Spleen (tissue), 11 donors: ENCODE measurements around the gene CCDC102A. TPM values are rescaled to one million over a fixed set of nuclear protein-coding genes. Genes with fewer than 3 reads are reported as not detected.
"Not testable (repeated sequence)": the region's sequence is repeated elsewhere in the genome, so short reads cannot be mapped to it uniquely, and the experiment has no call there.

Source experiments
- DNase-seq: peaks from one replicate; pipeline ENCODE4 v3.0.0-alpha.2; 2020
- H3K27ac ChIP-seq, 8 donors: fragments of 200-600 bp; sonication (generic) in 7 of 8; 1 replicate in 4 of 8; 2 replicates in 4 of 8; pipeline versions ENCODE4 v1.5.0 to v1.8.0; 2016 to 2021; ENCODE audit warnings: inconsistent platforms in 4 of 8, mild to moderate bottlenecking in 4 of 8, moderate library complexity in 1 of 8
- H3K27me3 ChIP-seq, 7 donors: fragments of 200-600 bp; sonication (generic) in 6 of 7; replicated peaks in 1 of 7; 1 replicate in 4 of 7; 2 replicates in 3 of 7; pipeline versions ENCODE4 v1.5.0 to v1.8.0; 2016 to 2021; ENCODE audit warnings: inconsistent platforms in 3 of 7, mild to moderate bottlenecking in 1 of 7
- H3K36me3 ChIP-seq, 6 donors: fragments of 200-600 bp; sonication (generic) in 5 of 6; 1 replicate in 4 of 6; 2 replicates in 2 of 6; pipeline versions ENCODE4 v1.5.0 to v1.8.0; 2016 to 2021; ENCODE audit warnings: inconsistent platforms in 2 of 6
- H3K4me1 ChIP-seq, 6 donors: fragments of 200-600 bp; sonication (generic) in 5 of 6; 1 replicate in 3 of 6; 2 replicates in 3 of 6; pipeline versions ENCODE4 v1.5.0 to v1.8.0; 2016 to 2021; ENCODE audit warnings: inconsistent platforms in 3 of 6
- H3K4me3 ChIP-seq, 8 donors: fragments of 200-600 bp; sonication (generic) in 7 of 8; 1 replicate in 4 of 8; 2 replicates in 4 of 8; pipeline versions ENCODE4 v1.5.0 to v1.8.0; 2016 to 2021; ENCODE audit warnings: inconsistent platforms in 4 of 8, mild to moderate bottlenecking in 4 of 8, moderate library complexity in 2 of 8
- H3K9me3 ChIP-seq, 8 donors: fragments of 200-600 bp; sonication (generic) in 7 of 8; 1 replicate in 4 of 8; 2 replicates in 4 of 8; pipeline versions ENCODE4 v1.5.0 to v1.8.0; 2016 to 2021; ENCODE audit warnings: inconsistent platforms in 4 of 8
- POLR2A ChIP-seq, 3 donors: fragments of 450-650 bp; IDR thresholded peaks; one replicate each; pipeline ENCODE4 v1.5.1; 2017; ENCODE audit warnings: antibody characterized with exemption in 3 of 3, mild to moderate bottlenecking in 1 of 3
- POLR2AphosphoS5 ChIP-seq, 3 donors: sonication (generic); formaldehyde crosslinking; IDR thresholded peaks; one replicate each; pipeline ENCODE4 v1.5.1; 2017; ENCODE audit warnings: antibody characterized with exemption in 3 of 3
- WGBS, 5 donors: extraction: QIAGEN DNeasy Blood & Tissue Kit in 3 of 5; methylation state at CpG; one replicate each; pipeline versions ENCODE4 v1.1.5 to v1.1.7; 2013 to 2018; 5-methylcytosine and 5-hydroxymethylcytosine counted together
- intact Hi-C: fragments of 100-400 bp; cut with DNase I; formaldehyde crosslinking; loops from one replicate; pipeline ENCODE4 v1.15.0; 2023; ENCODE audit warnings: low total_unique reads
- polyA plus RNA-seq, 3 donors: library from polyadenylated mRNA; stranded (reverse); fragments of 200-250 nt; gene quantifications; one replicate each; pipeline ENCODE4 v1.2.1, GENCODE V29; 2013
- total RNA-seq, 7 donors: library from RNA; depleted of rRNA in 3 of 7; stranded (reverse); fragments of >200 nt in 3 of 7; fragmentation: NEBNext Ultra II Directional in 4 of 7; extraction: Animal tissue kit (Norgen Biotek cat#: 25700) in 4 of 7; gene quantifications; one replicate each; pipeline versions ENCODE4 v1.1.0 to v1.2.1, GENCODE V29; 2016 to 2021
- TF ChIP-seq, protein P1 (sequence below), 11 experiments: fragments of 200-600 bp in 7 of 11; fragments of 450-650 bp in 4 of 11; sonication (generic) in 4 of 11; IDR thresholded peaks in 8 of 11; conservative IDR thresholded peaks in 3 of 11; 1 replicate in 7 of 11; 2 replicates in 4 of 11; pipeline versions ENCODE4 v1.4.0 to v1.8.0; 2016 to 2021; ENCODE audit warnings: antibody characterized with exemption in 11 of 11, inconsistent platforms in 4 of 11, mild to moderate bottlenecking in 1 of 11
- donor health status: healthy with polysubstance abuse.
- donor health status: DM: no; HTN: no; CAD: no; lungs with moderate emphysema.
- donor health status: DM: no; HTN: no; CAD: no.
- donor health status: Bipolar disorder and iron deficiency.
- donor health status: healthy.
- donor health status: DM: no; HTN: no; CAD: no.
- donor health status: DM: yes; HTN: yes; CAD: no.

CCDC102A gene
- total and polyA plus RNA-seq, 10 donors, result 4.6 to 14.8 (median 7.8) TPM

GRCh38 chr16:57500578-57501111 lies 35.7 kb downstream of the CCDC102A start:
- intact Hi-C loops, result no loop called here
- Histone ChIP-seq H3K36me3 (no peaks in the 10 kb centered on the region), H3K27me3 (peaks cover 0 to 4% (median 0%) of the 10 kb centered on the region in 7 donors), H3K9me3 (no peaks in the 10 kb centered on the region), H3K4me1 (peaks cover 0 to 13% (median 3%) of the 10 kb centered on the region in 6 donors), H3K27ac (peak overlapping the region in 3 of 8 donors; percentile 2 to 41 (median 26)), H3K4me3 (no peak overlapping the region)
- TF ChIP-seq, protein P1, sequence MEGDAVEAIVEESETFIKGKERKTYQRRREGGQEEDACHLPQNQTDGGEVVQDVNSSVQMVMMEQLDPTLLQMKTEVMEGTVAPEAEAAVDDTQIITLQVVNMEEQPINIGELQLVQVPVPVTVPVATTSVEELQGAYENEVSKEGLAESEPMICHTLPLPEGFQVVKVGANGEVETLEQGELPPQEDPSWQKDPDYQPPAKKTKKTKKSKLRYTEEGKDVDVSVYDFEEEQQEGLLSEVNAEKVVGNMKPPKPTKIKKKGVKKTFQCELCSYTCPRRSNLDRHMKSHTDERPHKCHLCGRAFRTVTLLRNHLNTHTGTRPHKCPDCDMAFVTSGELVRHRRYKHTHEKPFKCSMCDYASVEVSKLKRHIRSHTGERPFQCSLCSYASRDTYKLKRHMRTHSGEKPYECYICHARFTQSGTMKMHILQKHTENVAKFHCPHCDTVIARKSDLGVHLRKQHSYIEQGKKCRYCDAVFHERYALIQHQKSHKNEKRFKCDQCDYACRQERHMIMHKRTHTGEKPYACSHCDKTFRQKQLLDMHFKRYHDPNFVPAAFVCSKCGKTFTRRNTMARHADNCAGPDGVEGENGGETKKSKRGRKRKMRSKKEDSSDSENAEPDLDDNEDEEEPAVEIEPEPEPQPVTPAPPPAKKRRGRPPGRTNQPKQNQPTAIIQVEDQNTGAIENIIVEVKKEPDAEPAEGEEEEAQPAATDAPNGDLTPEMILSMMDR (IDR thresholded peaks at IDR 0.05 in 8 of 11, conservative IDR thresholded peaks at IDR 0.05 in 3 of 11), result no peak
- TF ChIP-seq POLR2A (IDR thresholded peaks at IDR 0.05) (no peak), POLR2AphosphoS5 (IDR thresholded peaks at IDR 0.05) (peak in 2 of 3 donors; percentile 47 to 49)
- 32 to 51% (median 40%) methylated on average over 9 of the region's 9 CpGs for WGBS, 5 donors
- DNase-seq, result no peak

DNA sequence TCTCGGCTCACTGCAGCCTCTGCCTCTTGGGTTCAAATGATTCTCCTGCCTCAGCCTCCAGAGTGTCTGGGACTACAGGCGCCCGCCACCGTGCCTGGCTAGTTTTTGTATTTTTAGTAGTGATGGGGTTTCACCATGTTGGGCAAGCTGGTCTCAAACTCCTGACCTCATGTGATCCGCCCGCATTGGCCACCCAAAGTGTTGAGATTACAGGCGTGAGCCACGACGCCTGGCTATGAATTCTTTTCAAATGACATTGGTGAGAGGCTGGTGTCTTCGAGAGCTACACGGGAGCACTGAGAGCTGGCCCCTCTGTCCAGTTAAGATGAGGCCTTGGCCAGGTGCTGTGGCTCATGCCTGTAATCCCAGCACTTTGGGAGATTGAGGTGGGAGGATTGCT lies 36.4 kb downstream of the CCDC102A start:
- H3K27me3 ChIP-seq, H3K4me3 ChIP-seq, H3K9me3 ChIP-seq, H3K27ac ChIP-seq, H3K36me3 ChIP-seq, intact Hi-C loops: not testable (repeated sequence)
- DNase-seq, result peak; percentile 52
- peaks cover 0 to 13% (median 3%) of the 10 kb centered on the region in 6 donors for H3K4me1 ChIP-seq
- WGBS, 5 donors, result 93 to 99% (median 93%) methylated on average over 11 of the region's 11 CpGs

DNA sequence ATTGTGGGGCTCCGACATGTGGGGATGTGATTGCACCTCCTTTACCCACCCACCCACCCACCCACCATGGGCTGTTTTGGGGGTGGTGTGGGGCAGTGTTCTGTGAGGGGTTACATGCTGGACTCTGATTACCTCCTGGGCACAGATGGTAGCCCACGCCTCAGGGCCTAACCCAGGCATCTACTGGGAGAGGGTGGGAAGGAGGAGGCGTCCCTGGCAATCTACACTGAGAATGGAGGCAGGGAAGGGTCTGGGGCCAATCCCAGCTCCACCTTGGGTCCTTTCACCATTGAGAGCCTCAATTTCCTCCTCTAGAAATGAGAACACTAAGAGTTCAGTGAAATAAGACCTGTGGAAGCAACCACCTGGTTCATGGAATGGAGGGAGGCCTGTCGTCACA lies 38.3 kb downstream of the CCDC102A start:
- WGBS, 5 donors, result 78 to 93% (median 90%) methylated on average over 4 of the region's 4 CpGs
- H3K27me3 ChIP-seq, result no peaks in the 10 kb centered on the region
- H3K4me1 ChIP-seq, result peaks cover 0 to 13% (median 3%) of the 10 kb centered on the region in 6 donors
- no peaks in the 10 kb centered on the region for H3K9me3 ChIP-seq
- intact Hi-C loops, result no loop called here
- H3K36me3 ChIP-seq, result no peaks in the 10 kb centered on the region
- TF ChIP-seq POLR2AphosphoS5 (IDR thresholded peaks at IDR 0.05) (no peak), POLR2A (IDR thresholded peaks at IDR 0.05) (no peak)
- TF ChIP-seq, protein P1 (IDR thresholded peaks at IDR 0.05 in 8 of 11, conservative IDR thresholded peaks at IDR 0.05 in 3 of 11), result no peak
- no peak overlapping the region for H3K27ac ChIP-seq
- peak; percentile 11 for DNase-seq
- no peak overlapping the region for H3K4me3 ChIP-seq

DNA sequence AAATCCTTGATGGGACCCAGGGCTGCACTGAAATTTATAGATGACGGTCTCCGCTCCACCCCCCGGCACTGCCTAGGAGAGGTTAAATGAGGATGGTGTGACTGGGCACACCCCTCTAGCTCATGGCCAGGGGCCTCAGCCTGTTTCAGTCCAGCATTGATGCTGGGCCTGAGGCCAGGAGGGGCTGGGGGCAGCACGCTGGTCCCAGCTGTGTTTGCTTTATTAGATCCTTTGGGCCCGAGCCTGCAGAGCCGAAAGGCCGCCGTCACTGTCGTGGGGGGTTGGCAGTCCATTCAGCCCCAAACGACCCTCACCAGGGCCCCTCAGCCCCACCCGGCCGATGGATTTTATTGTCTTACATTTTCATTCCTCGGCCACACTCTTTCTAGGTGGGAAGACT lies 39.2 kb downstream of the CCDC102A start:
- 88 to 91% (median 89%) methylated on average over 11 to 13 of the region's 13 CpGs for WGBS, 5 donors
- intact Hi-C loops, result no loop called here
- no peaks in the 10 kb centered on the region for H3K27me3 ChIP-seq

More for the DNA sequence above, 39.2 kb downstream of the CCDC102A start:
- Histone ChIP-seq H3K27ac (no peak overlapping the region), H3K36me3 (no peaks in the 10 kb centered on the region), H3K9me3 (no peaks in the 10 kb centered on the region), H3K4me1 (peaks cover 0 to 13% (median 3%) of the 10 kb centered on the region in 6 donors), H3K4me3 (no peak overlapping the region)
- TF ChIP-seq POLR2AphosphoS5 (IDR thresholded peaks at IDR 0.05), result no peak
- TF ChIP-seq, protein P1 (IDR thresholded peaks at IDR 0.05 in 8 of 11, conservative IDR thresholded peaks at IDR 0.05 in 3 of 11), result no peak
- TF ChIP-seq POLR2A (IDR thresholded peaks at IDR 0.05), result no peak
- peak; percentile 38 for DNase-seq
